HepG2 (cell line): ENCODE measurements around the gene MARCHF4. TPM values are rescaled to one million over a fixed set of nuclear protein-coding genes. Genes with fewer than 3 reads are reported as not detected.
A peak's percentile ranks its signal among the peaks of the same experiment; 100 is the strongest.

Experiments
- ARID2 ChIP-seq: sonication (generic); formaldehyde crosslinking; IDR thresholded peaks from 2 replicates; pipeline ENCODE4 v1.8.1; 2022; ENCODE audit warnings: mild to moderate bottlenecking, missing genetic modification reagents, borderline replicate concordance
- ARID4A ChIP-seq: sonication (generic); formaldehyde crosslinking; IDR thresholded peaks from 2 replicates; pipeline ENCODE4 v1.5.0; 2020; ENCODE audit warnings: mild to moderate bottlenecking, missing genetic modification reagents, borderline replicate concordance
- ATRX ChIP-seq: sonication (generic); formaldehyde crosslinking; IDR thresholded peaks from 2 replicates; pipeline ENCODE4 v1.4.0; 2020; ENCODE audit warnings: missing genetic modification reagents, borderline replicate concordance
- BORCS8-MEF2B ChIP-seq: sonication (generic); formaldehyde crosslinking; IDR thresholded peaks from 2 replicates; pipeline ENCODE4 v1.8.0; 2022; ENCODE audit warnings: mild to moderate bottlenecking, missing genetic modification reagents
- HMGXB4 ChIP-seq, 2 experiments: sonication (generic) in 1 of 2; formaldehyde crosslinking in 1 of 2; IDR thresholded peaks; 2 replicates each; pipeline versions ENCODE4 v1.4.0 to v1.6.1; 2018 to 2020; ENCODE audit warnings: missing genetic modification reagents in 2 of 2, borderline replicate concordance in 1 of 2, low read depth in 1 of 2, mild to moderate bottlenecking in 1 of 2, missing biosample characterization in 1 of 2
- RBM22 ChIP-seq: fragments of 200-400 bp; formaldehyde crosslinking; optimal IDR thresholded peaks from 2 replicates; pipeline ENCODE3; 2017; ENCODE audit warnings: mild to moderate bottlenecking, low read length, moderate library complexity
- SIX4 ChIP-seq: sonication (generic); formaldehyde crosslinking; IDR thresholded peaks from 2 replicates; pipeline ENCODE4 v1.4.0; 2020; ENCODE audit warnings: missing genetic modification reagents
- USF2 ChIP-seq, 2 experiments: sonication (generic) in 1 of 2; formaldehyde crosslinking in 1 of 2; IDR thresholded peaks; 2 replicates each; pipeline versions ENCODE4 v1.5.1 to v1.6.1; 2011 to 2020; ENCODE audit warnings: borderline replicate concordance in 1 of 2, low read depth in 1 of 2, low read length in 1 of 2, mild to moderate bottlenecking in 1 of 2, missing genetic modification reagents in 1 of 2, moderate library complexity in 1 of 2
- ZMYM2 ChIP-seq: sonication (generic); formaldehyde crosslinking; IDR thresholded peaks from 2 replicates; pipeline ENCODE4 v1.8.0; 2022; ENCODE audit warnings: mild to moderate bottlenecking, missing genetic modification reagents
- ZMYM4 ChIP-seq: sonication (generic); formaldehyde crosslinking; IDR thresholded peaks from 2 replicates; pipeline ENCODE4 v1.8.1; 2023; ENCODE audit warnings: mild to moderate bottlenecking, missing genetic modification reagents
- ZNF34 ChIP-seq: sonication (generic); formaldehyde crosslinking; IDR thresholded peaks from 2 replicates; pipeline ENCODE4 v1.4.0; 2020; ENCODE audit warnings: mild to moderate bottlenecking, missing genetic modification reagents, borderline replicate concordance
- ZNF367 ChIP-seq: sonication (generic); formaldehyde crosslinking; IDR thresholded peaks from 2 replicates; pipeline ENCODE4 v1.4.0; 2020; ENCODE audit warnings: missing genetic modification reagents, borderline replicate concordance
- ZNF607 ChIP-seq: sonication (generic); formaldehyde crosslinking; IDR thresholded peaks from 2 replicates; pipeline ENCODE4 v1.5.1; 2020; ENCODE audit warnings: missing genetic modification reagents, mild to moderate bottlenecking, borderline replicate concordance
- ZNF773 ChIP-seq: sonication (generic); formaldehyde crosslinking; IDR thresholded peaks from 2 replicates; pipeline ENCODE4 v1.4.0; 2020; ENCODE audit warnings: missing genetic modification reagents, borderline replicate concordance
- ZNF775 ChIP-seq: sonication (generic); formaldehyde crosslinking; IDR thresholded peaks from 2 replicates; pipeline ENCODE4 v1.4.0; 2020; ENCODE audit warnings: missing genetic modification reagents, mild to moderate bottlenecking, moderate library complexity, borderline replicate concordance
- ZNF891 ChIP-seq: sonication (generic); formaldehyde crosslinking; IDR thresholded peaks from 2 replicates; pipeline ENCODE4 v1.5.0; 2020; ENCODE audit warnings: mild to moderate bottlenecking, missing genetic modification reagents
- polyA plus RNA-seq, 8 experiments: library from polyadenylated mRNA; depleted of rRNA in 3 of 8; stranded (reverse) in 7 of 8; unstranded in 1 of 8; fragments of >200 nt; fragmentation: Illumina TruSeq in 4 of 8; extraction: Trizol in 4 of 8; gene quantifications; 2 replicates each; pipeline versions ENCODE4 v1.2.1 to v1.2.3, GENCODE V29; 2011 to 2016; ENCODE audit warnings: low read depth in 4 of 8, missing spikeins in 1 of 8, mixed read lengths in 1 of 8; ENCODE audit not compliant: insufficient read depth in 1 of 8
- total RNA-seq, 5 experiments: library from RNA; depleted of rRNA; stranded (reverse); fragments of >200 nt; fragmentation: Illumina TruSeq; extraction: Trizol; gene quantifications; 2 replicates each; pipeline ENCODE4 v1.2.3, GENCODE V29; 2016; ENCODE audit warnings: low read depth in 1 of 5

The MARCHF4 gene
- total and polyA plus RNA-seq, 2 of the 13 experiments (the other 11 are each of a cell fraction or from before 2014, with no cell fraction given): not detected

DNA sequence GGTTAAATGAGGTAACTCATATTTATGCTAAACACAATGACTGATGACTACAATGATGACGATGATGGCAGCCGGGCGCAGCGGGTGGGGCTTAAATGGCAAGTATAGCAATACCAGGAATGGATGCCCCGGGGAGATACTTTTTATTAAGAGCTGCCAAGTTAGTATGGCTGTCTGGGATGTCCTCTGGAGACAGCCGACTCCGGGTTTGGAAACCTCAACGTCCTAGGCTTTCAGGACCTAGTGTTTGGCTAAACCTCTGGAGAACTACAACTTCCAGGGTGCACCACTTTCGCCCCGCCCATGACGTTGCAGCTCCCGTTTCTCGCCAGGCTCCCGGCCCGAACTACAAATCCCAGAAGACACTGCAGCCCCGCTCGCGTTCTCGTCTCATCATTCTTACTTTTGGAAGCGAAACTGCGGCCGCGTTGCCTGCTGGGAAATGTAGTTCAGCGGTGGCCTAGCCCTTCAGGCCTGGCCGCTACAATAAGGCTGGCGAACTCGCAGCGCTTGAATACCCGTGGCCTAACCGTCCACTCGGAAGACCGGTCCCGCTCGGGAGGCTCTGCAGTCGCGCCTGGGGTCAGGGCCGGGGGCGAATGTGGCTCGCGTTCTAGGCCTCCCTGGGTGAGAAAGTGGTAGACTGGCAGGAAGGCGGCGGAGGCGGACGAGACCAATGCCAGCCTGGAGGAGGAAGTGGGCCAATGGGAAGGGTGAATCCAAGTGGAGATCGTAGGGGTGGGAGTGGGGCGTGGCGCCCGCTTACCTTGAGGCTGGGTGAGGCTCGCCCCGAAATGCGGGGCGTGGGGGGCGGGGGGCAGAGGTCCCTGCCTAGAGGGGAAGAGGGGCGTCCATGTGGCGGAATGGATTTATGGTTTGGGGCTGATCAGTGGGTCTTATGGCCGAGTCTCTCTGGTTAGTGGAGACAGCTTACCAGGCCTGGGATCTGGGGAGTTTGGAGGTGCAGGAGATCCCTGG, 40.0 kb upstream of the MARCHF4 start, which contains the start of gene SMARCAL1 (continued):
- peak; percentile 79; the same call in 1 of the 2 replicates for TF ChIP-seq ARID4A (CRISPR knock-in tag)
- TF ChIP-seq BORCS8-MEF2B (CRISPR knock-in tag): peak; percentile 97
- no peak for TF ChIP-seq ZNF773 (CRISPR knock-in tag)
- peak; percentile 100 for TF ChIP-seq ZNF891 (CRISPR knock-in tag)
- peak; percentile 82 for TF ChIP-seq SIX4 (CRISPR knock-in tag)
- peak; percentile 77 for TF ChIP-seq ZMYM4
- TF ChIP-seq USF2 (IDR thresholded peaks at IDR 0.05; ENCODE audit: low read depth, low read length): no peak
- no peak for TF ChIP-seq USF2 (CRISPR knock-in tag; IDR thresholded peaks at IDR 0.05; ENCODE audit: borderline replicate concordance)
- TF ChIP-seq RBM22: no peak
- peak; percentile 93 to 95 for TF ChIP-seq HMGXB4 (CRISPR knock-in tag; IDR thresholded peaks at IDR 0.05; ENCODE audit: borderline replicate concordance in 1 of 2, low read depth in 1 of 2)
- no peak for TF ChIP-seq ATRX
- TF ChIP-seq ZNF775 (CRISPR knock-in tag): no peak
- TF ChIP-seq ZNF607 (CRISPR knock-in tag): peak; percentile 68; the same call in 1 of the 2 replicates
- 0 out of 2 replicates have a peak, but pooled peaks have one; percentile 60 for TF ChIP-seq ZNF34 (CRISPR knock-in tag)
- TF ChIP-seq ARID2: peak; percentile 54; the same call in 1 of the 2 replicates
- TF ChIP-seq ZNF367 (CRISPR knock-in tag): no peak
- peak; percentile 70; the same call in 1 of the 2 replicates for TF ChIP-seq ZMYM2 (CRISPR knock-in tag)
